HL-60 (cell line): ENCODE data around the gene ZNF649.

Experiments
- DNase-seq, 2 experiments: peaks; one replicate each; pipeline ENCODE4 v3.0.0-alpha.2; 2010 to 2020; ENCODE audit warnings: low read depth in 1 of 2, low spot score in 1 of 2
- H3K27ac ChIP-seq: fragments of 250-450 bp; sonication (Bioruptor Pico); replicated peaks from 2 replicates; pipeline ENCODE4 v1.5.1; 2020; ENCODE audit warnings: mild to moderate bottlenecking, moderate library complexity
- H3K27me3 ChIP-seq: fragments of 250-450 bp; sonication (Bioruptor Pico); 2 replicates; pipeline ENCODE4 v1.5.1; 2021; ENCODE audit warnings: mild to moderate bottlenecking, moderate library complexity; ENCODE audit not compliant: insufficient read depth, poor library complexity, severe bottlenecking
- H3K4me3 ChIP-seq: replicated peaks from 2 replicates; pipeline ENCODE4 v1.5.1; 2011; ENCODE audit warnings: mild to moderate bottlenecking, control low read depth, low read length; ENCODE audit not compliant: insufficient read depth
- CTCF ChIP-seq: IDR thresholded peaks from one replicate; pipeline ENCODE4 v1.5.1; 2011; ENCODE audit warnings: low read length, control low read depth, inconsistent platforms; ENCODE audit not compliant: insufficient read depth
- GABPA ChIP-seq: IDR thresholded peaks from 2 replicates; pipeline ENCODE4 v1.6.1; 2012; ENCODE audit warnings: low read depth
- POLR2AphosphoS5 ChIP-seq: IDR thresholded peaks from 2 replicates; pipeline ENCODE4 v1.6.1; 2012; ENCODE audit warnings: low read depth
- REST ChIP-seq: IDR thresholded peaks from 2 replicates; pipeline ENCODE4 v1.6.1; 2012; ENCODE audit warnings: low read depth; ENCODE audit not compliant: insufficient replicate concordance
- SPI1 ChIP-seq: IDR thresholded peaks from 2 replicates; pipeline ENCODE4 v1.6.1; 2012; ENCODE audit warnings: low read depth, mild to moderate bottlenecking, borderline replicate concordance

Gene ZNF649

GRCh38 chr19:51944798-51945552 is 40.2 kb upstream of the ZNF649 start:
- Histone ChIP-seq H3K27me3 (no peaks in the 10 kb centered on the region), H3K4me3 (no peak overlapping the region), H3K27ac (no peak overlapping the region)
- no peak for TF ChIP-seq REST
- no peak for TF ChIP-seq POLR2AphosphoS5
- TF ChIP-seq CTCF, result no peak
- no peak for TF ChIP-seq SPI1
- TF ChIP-seq GABPA, result no peak
- DNase-seq, result no peak

GRCh38 chr19:51938936-51939335 is 34.1 kb upstream of the ZNF649 start:
- H3K4me3 ChIP-seq, result no peak overlapping the region
- no peak overlapping the region for H3K27ac ChIP-seq
- TF ChIP-seq CTCF, result no peak
- no peak for TF ChIP-seq POLR2AphosphoS5
- no peak for TF ChIP-seq SPI1
- TF ChIP-seq GABPA, result no peak
- H3K27me3 ChIP-seq, result no peaks in the 10 kb centered on the region
- no peak for DNase-seq

GRCh38 chr19:51931921-51932320 is 27.1 kb upstream of the ZNF649 start:
- no peak for DNase-seq
- H3K27ac ChIP-seq, result no peak overlapping the region
- no peaks in the 10 kb centered on the region for H3K27me3 ChIP-seq
- no peak overlapping the region for H3K4me3 ChIP-seq
- TF ChIP-seq POLR2AphosphoS5 (no peak), CTCF (no peak), GABPA (no peak), SPI1 (no peak), REST (no peak)

- H3K4me3 ChIP-seq, result peak overlapping the region; percentile 88
- H3K27me3 ChIP-seq, result no peaks in the 10 kb centered on the region
- TF ChIP-seq REST (no peak), SPI1 (no peak), GABPA (no peak), CTCF (no peak), POLR2AphosphoS5 (no peak)
- DNase-seq, result no peak
- H3K27ac ChIP-seq, result peak overlapping the region; percentile 92
These were observed 23.0 kb upstream of the ZNF649 start for GRCh38 chr19:51927859-51928258.
